Stimulated activated CD4-positive, alpha-beta T cell treated with anti-CD3 and anti-CD28 coated beads, Interleukin-12 subunit alpha, Interleukin-12 subunit beta, amount 100 ng/mL, for 48 hours (primary cell): Measurements from ENCODE around the gene RNASE2.
"Not testable (repeated sequence)": the region's sequence is repeated elsewhere in the genome, so short reads cannot be mapped to it uniquely, and the experiment has no call there.

Experiments used
- DNase-seq, 3 donors: peaks; one replicate each; pipeline ENCODE4 v3.0.0-alpha.2; 2020; ENCODE audit warnings: low read depth in 2 of 3, low spot score in 1 of 3

Gene RNASE2

DNA sequence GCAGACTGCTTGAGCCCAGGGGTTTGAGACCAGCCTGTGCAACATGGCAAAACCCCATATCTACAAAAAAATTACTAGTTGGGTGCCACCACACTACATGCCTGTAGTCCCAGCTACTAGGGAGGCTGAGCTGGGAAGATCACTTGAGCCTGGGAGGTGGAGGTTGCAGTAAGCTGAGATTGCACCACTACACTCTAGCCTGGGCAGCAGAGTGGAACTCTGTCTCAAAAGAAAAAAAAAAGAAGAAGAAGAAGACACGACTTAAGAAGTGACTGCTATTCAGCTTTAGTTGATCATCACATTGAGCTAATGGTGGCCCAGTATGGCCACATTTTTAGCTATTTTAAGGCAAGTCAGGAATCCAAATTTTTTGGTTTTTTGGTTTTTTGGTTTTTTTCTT, 25.6 kb downstream of the RNASE2 start:
- no peak for DNase-seq

DNA sequence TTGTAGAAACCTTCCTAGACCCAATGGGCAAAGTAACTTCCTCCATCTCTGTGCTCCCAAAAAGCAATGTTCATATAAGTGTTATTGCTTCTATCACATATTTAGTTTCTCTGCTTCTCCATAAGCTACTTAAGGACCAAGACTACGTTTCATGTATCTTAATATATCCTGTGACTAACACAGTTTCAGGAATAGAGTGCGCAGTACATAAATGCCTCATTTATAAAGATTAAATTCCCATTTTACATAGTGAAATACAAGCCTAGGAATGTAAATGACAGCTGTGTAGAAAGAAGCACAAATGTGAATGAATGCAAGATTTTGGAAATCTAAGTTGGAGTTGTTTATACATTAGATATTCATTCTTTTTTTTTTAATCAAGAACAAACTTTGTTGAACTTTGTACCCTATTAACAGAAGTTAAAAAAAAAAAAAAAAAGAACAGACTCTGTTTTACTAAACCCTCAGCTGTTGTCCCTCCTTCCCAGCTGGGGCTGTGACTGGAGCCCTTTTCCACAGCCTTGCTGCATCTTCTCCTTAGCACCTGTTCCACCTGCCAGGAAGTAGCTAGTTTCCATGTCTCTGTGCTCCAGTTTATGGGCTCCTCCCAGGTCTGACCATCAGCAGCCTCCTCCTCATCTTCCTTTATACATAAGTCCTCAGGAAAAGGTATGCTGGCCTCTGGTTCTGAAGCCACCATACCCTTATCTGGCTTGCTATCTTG, 27.5 kb downstream of the RNASE2 start:
- no peak for DNase-seq

DNA sequence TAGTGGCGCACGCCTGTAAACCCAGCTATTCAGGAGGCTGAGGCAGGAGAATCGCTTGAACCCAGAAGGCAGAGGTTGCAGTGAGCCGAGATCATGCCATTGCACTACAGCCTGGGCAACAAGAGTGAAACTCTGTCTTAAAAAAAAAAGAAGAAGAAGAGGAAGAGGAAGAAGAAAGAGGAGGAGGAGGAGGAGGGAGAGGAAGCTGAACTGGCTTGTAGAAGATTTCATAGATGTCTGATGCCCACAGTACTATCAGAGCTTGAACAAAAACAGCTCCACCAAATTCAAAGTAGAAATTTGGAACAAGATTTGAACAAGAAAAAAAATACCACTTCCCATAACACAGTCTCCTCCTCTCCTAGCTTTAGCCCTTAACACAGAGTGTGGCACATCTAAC, 30.4 kb downstream of the RNASE2 start:
- not testable (repeated sequence) for DNase-seq

- no peak for DNase-seq
Measured at GRCh38 chr14:20986811-20987210, 31.5 kb downstream of the RNASE2 start.

DNA sequence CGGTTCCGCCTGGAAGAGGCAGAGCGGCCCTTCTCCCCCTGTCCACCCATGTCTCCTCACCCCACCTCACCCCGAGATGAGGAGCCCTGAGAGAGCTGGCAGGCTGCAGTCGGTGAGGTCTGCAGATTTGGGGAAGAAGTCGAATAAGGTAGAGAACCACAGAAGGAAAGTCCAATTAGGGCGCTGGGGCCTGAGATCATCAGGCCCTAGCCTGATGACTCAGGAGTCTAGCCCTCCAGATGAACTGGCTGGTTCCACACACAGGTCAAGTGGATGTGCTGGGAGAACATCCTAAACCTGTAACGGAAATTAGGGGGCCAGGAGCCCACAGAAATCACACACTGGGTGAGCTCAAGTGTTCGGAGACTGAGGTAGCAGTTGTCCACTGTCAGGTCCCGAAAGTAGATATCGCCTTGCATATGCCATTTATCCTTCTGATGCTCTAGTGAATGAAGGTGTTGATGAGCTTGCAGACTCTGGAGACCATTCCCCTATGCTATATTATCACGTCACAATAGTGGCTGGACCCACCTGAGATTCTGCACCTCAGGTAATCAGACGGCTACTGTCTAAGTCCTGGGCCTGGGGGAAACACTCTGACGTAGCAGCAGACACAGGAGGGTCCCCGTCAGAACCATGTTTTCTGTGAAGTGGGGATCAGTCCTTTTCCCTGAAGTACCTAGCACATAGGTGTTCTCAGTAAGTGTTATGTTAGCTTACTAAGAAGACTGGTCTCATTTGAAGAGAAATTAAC, 33.6 kb downstream of the RNASE2 start:
- no peak for DNase-seq

DNA sequence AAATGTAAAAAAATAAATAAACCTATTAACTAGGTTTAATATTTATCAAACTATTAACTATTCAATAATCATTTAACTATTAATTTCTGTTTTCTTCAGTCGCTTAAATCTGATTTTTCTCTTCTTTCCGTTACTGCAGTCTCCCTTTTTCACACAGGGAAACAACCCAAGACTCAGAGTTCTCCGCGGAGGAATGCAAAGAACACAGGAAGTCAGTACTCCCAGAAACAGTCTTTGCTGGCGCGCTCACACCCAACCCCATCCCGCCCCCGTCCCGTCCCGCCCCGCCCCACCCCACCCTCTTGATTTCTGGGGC, 34.1 kb downstream of the RNASE2 start:
- DNase-seq: no peak

GRCh38 chr14:20989787-20990600, 34.7 kb downstream of the RNASE2 start, which contains the start of gene METTL17:
Gene METTL17 (plus strand): TSS chr14:20989980. CDS start chr14:20990003, 23 bp downstream.
- DNase-seq: peak; percentile 75 to 84 (median 82)

GRCh38 chr14:20996521-20996920, 41.2 kb downstream of the RNASE2 start:
- no peak for DNase-seq

- DNase-seq: no peak
Measured at GRCh38 chr14:20997115-20997514, 41.8 kb downstream of the RNASE2 start.

- DNase-seq: no peak
Measured at GRCh38 chr14:20997564-20997963, 42.3 kb downstream of the RNASE2 start.

- DNase-seq: no peak
Measured at GRCh38 chr14:20998139-20998538, 42.9 kb downstream of the RNASE2 start.

DNA sequence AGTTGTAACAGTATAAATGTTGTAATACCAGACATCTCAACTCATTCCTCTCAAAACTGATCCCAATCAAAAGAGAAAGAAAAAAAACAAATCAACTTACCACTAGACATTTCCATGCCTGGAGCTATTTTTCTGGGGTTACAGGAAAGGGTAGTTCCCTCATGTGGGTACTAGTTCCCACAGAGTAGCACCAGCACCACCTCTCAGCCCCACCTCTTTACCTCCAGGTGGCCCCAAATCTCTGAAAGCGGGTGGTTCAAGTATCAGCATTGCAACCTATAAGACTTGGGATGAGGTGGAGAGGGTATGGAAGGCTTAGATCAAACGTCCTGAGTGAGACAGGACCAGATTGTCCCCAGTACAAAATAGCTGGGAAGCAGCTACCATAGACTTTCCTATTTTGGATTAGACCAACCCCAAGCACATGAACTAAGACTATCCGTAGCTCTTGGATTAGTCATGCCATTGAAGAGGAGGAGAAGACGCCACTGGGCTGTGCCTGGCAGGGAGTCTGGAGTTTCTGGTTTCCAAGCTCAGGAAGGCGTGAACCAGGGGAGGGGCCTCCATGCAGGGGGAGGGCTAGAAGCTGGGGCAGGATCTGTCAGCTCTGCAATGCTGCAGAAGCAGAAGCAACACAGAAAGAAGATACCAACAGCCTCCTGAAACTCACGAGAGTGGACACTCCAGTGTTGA, 43.5 kb downstream of the RNASE2 start, which contains the start of gene SLC39A2:
SLC39A2 (plus strand) TSS at position 620 of the 693 bp plus-strand sequence. CDS start 154 bp downstream, outside the sequence.
- no peak for DNase-seq

GRCh38 chr14:20999591-20999990, 44.3 kb downstream of the RNASE2 start:
- DNase-seq: no peak

DNA sequence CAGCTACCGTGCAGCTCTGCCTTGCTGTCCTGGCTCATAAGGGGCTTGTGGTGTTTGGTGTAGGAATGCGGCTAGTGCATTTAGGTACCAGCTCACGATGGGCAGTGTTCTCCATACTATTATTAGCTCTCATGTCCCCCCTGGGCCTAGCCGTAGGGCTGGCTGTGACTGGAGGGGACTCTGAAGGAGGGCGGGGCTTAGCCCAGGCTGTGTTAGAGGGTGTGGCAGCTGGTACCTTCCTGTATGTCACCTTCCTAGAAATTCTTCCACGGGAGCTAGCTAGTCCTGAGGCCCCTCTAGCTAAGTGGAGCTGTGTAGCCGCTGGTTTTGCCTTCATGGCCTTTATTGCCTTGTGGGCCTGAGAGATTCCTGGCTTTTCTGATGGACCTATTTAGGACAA, 45.9 kb downstream of the RNASE2 start:
- no peak for DNase-seq

DNA sequence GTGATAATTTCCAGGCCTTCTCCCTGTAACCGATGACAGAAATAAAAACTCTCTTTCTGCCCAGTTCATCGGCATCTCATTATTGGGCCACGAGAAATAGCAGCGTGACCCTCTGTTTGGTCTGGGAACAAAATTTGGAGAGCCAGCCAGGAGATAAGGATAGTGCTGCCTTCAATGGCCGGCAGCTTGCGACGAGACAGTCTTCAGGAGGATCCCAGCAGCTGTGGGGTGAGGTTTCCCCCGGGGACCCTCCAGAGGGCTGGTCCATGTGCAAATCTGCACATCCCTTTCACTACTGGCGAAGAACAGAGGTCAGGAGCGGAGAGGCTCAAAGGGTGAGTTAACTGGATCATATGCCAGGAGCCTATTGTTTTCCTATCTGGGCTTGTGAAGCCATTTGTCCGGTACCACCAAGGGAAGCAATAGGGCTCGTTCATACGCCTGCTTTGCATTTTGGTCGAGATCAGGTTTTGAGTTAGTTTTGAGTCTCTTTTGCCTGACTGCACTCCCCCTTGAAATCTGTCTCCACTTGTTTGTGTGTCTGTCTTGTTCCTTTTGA, 48.6 kb downstream of the RNASE2 start:
- no peak for DNase-seq
